Activated CD8-positive, alpha-beta T cell treated with anti-CD3 and anti-CD28 coated beads for 36 hours (primary cell): ENCODE data around the gene TRIM9. TPM values are rescaled to one million over a fixed set of nuclear protein-coding genes. Genes with fewer than 3 reads are reported as not detected.
A peak's percentile ranks its signal among the peaks of the same experiment; 100 is the strongest.

Experiments used
- ATAC-seq: fragments of 200-7000 bp; cut with Tn5 transposase; one replicate; pipeline ENCODE4 v1.10.0; 2021; ENCODE audit warnings: mild to moderate bottlenecking, moderate library complexity
- CTCF ChIA-PET: fragments of 350-600 bp; sonication (Branson Sonifier 250); formaldehyde crosslinking; loops from one replicate; lab custom pipeline; 2021; ENCODE audit warnings: antibody characterized with exemption; lab: Charles Lee
- POLR2A ChIA-PET: fragments of 350-600 bp; sonication (Branson Sonifier 250); formaldehyde crosslinking; loops from one replicate; lab custom pipeline; 2021; ENCODE audit warnings: antibody characterized with exemption; lab: Charles Lee
- DNase-seq: peaks from one replicate; pipeline ENCODE4 v3.0.0-alpha.2; 2020
- H3K27ac Mint-ChIP-seq: one replicate; pipeline ENCODE4 v1.8.0; 2021; ENCODE audit warnings: mild to moderate bottlenecking, mixed read lengths
- H3K27me3 Mint-ChIP-seq: one replicate; pipeline ENCODE4 v1.8.0; 2021; ENCODE audit warnings: mixed read lengths
- H3K36me3 Mint-ChIP-seq: one replicate; pipeline ENCODE4 v1.8.0; 2021; ENCODE audit warnings: low read depth, mixed read lengths
- H3K4me1 Mint-ChIP-seq: one replicate; pipeline ENCODE4 v1.8.0; 2021; ENCODE audit warnings: low read depth, mixed read lengths
- H3K4me3 Mint-ChIP-seq: one replicate; pipeline ENCODE4 v1.8.0; 2021; ENCODE audit warnings: mild to moderate bottlenecking, moderate library complexity, mixed read lengths
- H3K9me3 Mint-ChIP-seq: one replicate; pipeline ENCODE4 v1.8.0; 2021; ENCODE audit warnings: mixed read lengths
- intact Hi-C: fragments of 100-400 bp; cut with micrococcal nuclease; formaldehyde crosslinking; loops from one replicate; pipeline ENCODE4 v1.10.0; 2022
- total RNA-seq, 2 experiments: library from RNA; stranded (reverse); gene quantifications; one replicate each; pipeline ENCODE4 v1.2.3, GENCODE V29; 2021
- TF ChIP-seq, protein P1 (sequence below): fragments of 200-600 bp; IDR thresholded peaks from one replicate; pipeline ENCODE4 v1.8.0; 2022; ENCODE audit warnings: antibody characterized with exemption, mild to moderate bottlenecking

TRIM9 gene
- total RNA-seq, 2 experiments from 2014 or later, result 6.5 to 7.2 TPM

DNA sequence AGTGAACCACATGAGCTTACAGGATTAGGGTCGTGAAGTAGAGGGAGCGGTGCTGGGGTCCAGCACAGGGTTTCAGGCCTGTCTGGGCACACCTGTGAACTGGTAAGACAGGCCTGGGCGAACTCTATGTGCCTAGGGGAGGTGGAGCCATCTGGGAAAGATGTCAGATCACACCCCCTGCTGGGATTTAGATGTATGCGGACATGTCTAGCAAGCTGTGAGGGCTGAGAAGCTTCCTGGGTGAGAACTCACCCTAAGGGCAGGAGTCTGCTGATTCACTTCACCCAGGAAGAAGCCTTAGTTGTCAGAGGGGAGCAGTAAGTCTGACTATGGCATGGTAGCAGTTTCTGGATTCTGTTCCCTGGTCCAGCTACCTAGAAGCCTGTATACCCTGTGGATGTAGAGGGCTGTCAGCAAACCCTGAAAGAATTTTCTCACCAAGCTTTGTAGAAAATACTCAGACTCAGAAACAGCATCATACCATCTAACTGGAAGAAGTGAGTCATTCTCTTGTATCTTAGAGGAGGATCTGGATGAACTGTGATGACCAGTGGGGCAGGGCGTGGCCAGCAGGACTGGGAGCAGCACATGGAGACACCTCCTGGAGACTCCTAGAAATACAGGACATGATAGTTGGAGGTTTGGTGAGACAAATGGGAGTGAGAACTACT, 139.4 kb downstream of the TRIM9 start:
- intact Hi-C loops, result no loop called here
- Mint-ChIP-seq H3K27me3 (no peaks in the 10 kb centered on the region), H3K4me3 (no peak overlapping the region), H3K9me3 (no peaks in the 10 kb centered on the region), H3K4me1 (peaks cover 10% of the 10 kb centered on the region), H3K27ac (no peak overlapping the region), H3K36me3 (no peaks in the 10 kb centered on the region)
- ChIA-PET POLR2A (no interaction called here), CTCF (interaction anchor here (1.4 to 1.8 kb wide), 3 partner anchors 12 to 357 kb away, joined by 3 to 5 read pairs (median 3); partner anchors contain the start of gene PYGL)
- ATAC-seq, result peak; percentile 91
- DNase-seq, result peak; percentile 64
- TF ChIP-seq, protein P1, sequence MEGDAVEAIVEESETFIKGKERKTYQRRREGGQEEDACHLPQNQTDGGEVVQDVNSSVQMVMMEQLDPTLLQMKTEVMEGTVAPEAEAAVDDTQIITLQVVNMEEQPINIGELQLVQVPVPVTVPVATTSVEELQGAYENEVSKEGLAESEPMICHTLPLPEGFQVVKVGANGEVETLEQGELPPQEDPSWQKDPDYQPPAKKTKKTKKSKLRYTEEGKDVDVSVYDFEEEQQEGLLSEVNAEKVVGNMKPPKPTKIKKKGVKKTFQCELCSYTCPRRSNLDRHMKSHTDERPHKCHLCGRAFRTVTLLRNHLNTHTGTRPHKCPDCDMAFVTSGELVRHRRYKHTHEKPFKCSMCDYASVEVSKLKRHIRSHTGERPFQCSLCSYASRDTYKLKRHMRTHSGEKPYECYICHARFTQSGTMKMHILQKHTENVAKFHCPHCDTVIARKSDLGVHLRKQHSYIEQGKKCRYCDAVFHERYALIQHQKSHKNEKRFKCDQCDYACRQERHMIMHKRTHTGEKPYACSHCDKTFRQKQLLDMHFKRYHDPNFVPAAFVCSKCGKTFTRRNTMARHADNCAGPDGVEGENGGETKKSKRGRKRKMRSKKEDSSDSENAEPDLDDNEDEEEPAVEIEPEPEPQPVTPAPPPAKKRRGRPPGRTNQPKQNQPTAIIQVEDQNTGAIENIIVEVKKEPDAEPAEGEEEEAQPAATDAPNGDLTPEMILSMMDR, result no peak

- DNase-seq (no peak), ATAC-seq (peak; percentile 58)
- Mint-ChIP-seq H3K4me3 (no peak overlapping the region), H3K27ac (no peak overlapping the region), H3K4me1 (peaks cover 10% of the 10 kb centered on the region), H3K9me3 (no peaks in the 10 kb centered on the region), H3K27me3 (no peaks in the 10 kb centered on the region), H3K36me3 (no peaks in the 10 kb centered on the region)
- ChIA-PET POLR2A (no interaction called here), CTCF (interaction anchor here (0.7 to 1.8 kb wide), 4 partner anchors 11 to 356 kb away, joined by 3 to 5 read pairs (median 3); partner anchors contain the start of gene PYGL)
- intact Hi-C loops, result no loop called here
- TF ChIP-seq, protein P1, result peak; percentile 57
Measured at GRCh38 chr14:50954811-50955372, 140.0 kb downstream of the TRIM9 start.

- peaks cover 10% of the 10 kb centered on the region for H3K4me1 Mint-ChIP-seq
- TF ChIP-seq, protein P1, result no peak
- H3K9me3 Mint-ChIP-seq, result no peaks in the 10 kb centered on the region
- ATAC-seq (no peak), DNase-seq (no peak)
- H3K27me3 Mint-ChIP-seq, result no peaks in the 10 kb centered on the region
- H3K36me3 Mint-ChIP-seq, result no peaks in the 10 kb centered on the region
- intact Hi-C loops, result no loop called here
- H3K4me3 Mint-ChIP-seq, result no peak overlapping the region
- POLR2A ChIA-PET, result no interaction called here
- CTCF ChIA-PET, result no interaction called here
- no peak overlapping the region for H3K27ac Mint-ChIP-seq
Measured at GRCh38 chr14:50953502-50953901, 141.4 kb downstream of the TRIM9 start.

DNA sequence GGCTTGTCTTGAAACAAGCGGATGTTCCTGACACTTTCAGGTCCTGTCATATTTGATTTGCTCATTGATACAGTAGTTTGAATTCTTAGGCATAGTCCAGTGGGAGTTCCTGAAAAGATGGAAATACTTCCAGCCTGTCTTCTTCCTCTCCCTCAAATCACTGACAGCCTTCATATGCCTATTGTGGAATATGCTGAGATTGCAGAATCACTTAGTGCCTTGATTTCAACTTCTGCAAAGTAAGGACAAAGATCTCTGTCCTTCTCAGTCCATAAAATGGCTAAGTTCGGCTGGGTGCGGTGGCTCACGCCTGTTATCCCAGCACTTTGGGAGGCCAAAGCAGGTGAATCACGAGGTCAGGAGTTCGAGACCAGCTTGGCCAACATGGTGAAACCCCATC, 143.9 kb downstream of the TRIM9 start:
- Mint-ChIP-seq H3K27me3 (no peaks in the 10 kb centered on the region), H3K4me1 (peaks cover 10% of the 10 kb centered on the region), H3K9me3 (no peaks in the 10 kb centered on the region), H3K36me3 (no peaks in the 10 kb centered on the region), H3K4me3 (no peak overlapping the region), H3K27ac (no peak overlapping the region)
- TF ChIP-seq, protein P1, result no peak
- intact Hi-C loops, result no loop called here
- ChIA-PET CTCF (no interaction called here), POLR2A (no interaction called here)
- no peak for DNase-seq
- ATAC-seq, result no peak

- ChIA-PET CTCF (interaction anchor here (1.0 kb wide), 1 partner anchor 15 kb away, joined by 3 read pairs; no protein-coding TSS in a partner anchor), POLR2A (no interaction called here)
- Mint-ChIP-seq H3K27ac (no peak overlapping the region), H3K9me3 (no peaks in the 10 kb centered on the region), H3K4me1 (peaks cover 9% of the 10 kb centered on the region), H3K4me3 (no peak overlapping the region), H3K36me3 (no peaks in the 10 kb centered on the region), H3K27me3 (peaks cover 14% of the 10 kb centered on the region)
- TF ChIP-seq, protein P1, result no peak
- no peak for ATAC-seq
- DNase-seq, result no peak
- intact Hi-C loops, result loop anchor here (10.0 kb wide), 1 partner anchor 257 kb away; no protein-coding TSS in a partner anchor
Measured at GRCh38 chr14:50948205-50948604, 146.7 kb downstream of the TRIM9 start.
